ENCODE measurements around the gene MON2. TPM values are rescaled to one million over a fixed set of nuclear protein-coding genes. Genes with fewer than 3 reads are reported as not detected.

The MON2 gene
- total and polyA plus RNA-seq, 10 of the 15 experiments (the other 5 are each of a cell fraction or from before 2014, with no cell fraction given), result 5.4 to 34.3 (median 23.4) TPM

GRCh38 chr12:62505786-62506185 is 39.2 kb downstream of the MON2 start (continued):
- TF ChIP-seq IKZF2 (IDR thresholded peaks at IDR 0.05) (no peak), SMAD1 (IDR thresholded peaks at IDR 0.05; ENCODE audit: low read depth, partially characterized antibody) (no peak), PKNOX1 (IDR thresholded peaks at IDR 0.05) (no peak), CBX3 (IDR thresholded peaks at IDR 0.05; ENCODE audit: borderline replicate concordance, low read depth) (no peak), POLR2AphosphoS2 (IDR thresholded peaks at IDR 0.05; ENCODE audit: low read depth, low read length) (no peak), MEF2B (IDR thresholded peaks at IDR 0.05; ENCODE audit: partially characterized antibody, poor library complexity, severe bottlenecking) (no peak), NFYB (IDR thresholded peaks at IDR 0.05; ENCODE audit: insufficient read depth, low read depth, low read length) (no peak), NR2F1 (conservative IDR thresholded peaks at IDR 0.05) (no peak), IKZF1 (conservative IDR thresholded peaks at IDR 0.05) (no peak), CHD1 (IDR thresholded peaks at IDR 0.05; ENCODE audit: low read depth, low read length) (no peak), IRF4 (IDR thresholded peaks at IDR 0.05; ENCODE audit: low read depth, low read length) (no peak)
- TF ChIP-seq, protein P1, sequence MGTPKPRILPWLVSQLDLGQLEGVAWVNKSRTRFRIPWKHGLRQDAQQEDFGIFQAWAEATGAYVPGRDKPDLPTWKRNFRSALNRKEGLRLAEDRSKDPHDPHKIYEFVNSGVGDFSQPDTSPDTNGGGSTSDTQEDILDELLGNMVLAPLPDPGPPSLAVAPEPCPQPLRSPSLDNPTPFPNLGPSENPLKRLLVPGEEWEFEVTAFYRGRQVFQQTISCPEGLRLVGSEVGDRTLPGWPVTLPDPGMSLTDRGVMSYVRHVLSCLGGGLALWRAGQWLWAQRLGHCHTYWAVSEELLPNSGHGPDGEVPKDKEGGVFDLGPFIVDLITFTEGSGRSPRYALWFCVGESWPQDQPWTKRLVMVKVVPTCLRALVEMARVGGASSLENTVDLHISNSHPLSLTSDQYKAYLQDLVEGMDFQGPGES (IDR thresholded peaks at IDR 0.05), result no peak

DNA sequence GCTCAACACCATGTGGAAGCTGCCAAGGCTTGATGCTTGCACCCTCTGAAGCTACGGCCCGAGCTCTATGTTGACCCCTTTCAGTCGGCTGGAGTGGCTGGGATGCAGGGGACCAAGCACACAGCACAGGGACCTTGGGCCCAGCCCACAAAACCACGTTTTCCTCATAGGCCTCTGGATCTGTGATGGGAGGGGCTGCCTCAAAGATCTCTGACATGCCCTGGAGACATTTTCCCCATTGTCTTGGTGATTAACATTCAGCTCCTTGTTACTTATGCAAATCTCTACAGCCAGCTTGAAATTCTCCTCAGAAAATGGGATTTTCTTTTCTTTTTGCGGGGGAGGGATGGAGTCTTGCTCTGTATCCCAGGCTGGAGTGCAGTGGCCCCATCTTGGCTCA is 46.3 kb downstream of the MON2 start:
- FAIRE-seq (no peak), DNase-seq (ENCODE audit: low read depth, low spot score) (no peak), ATAC-seq (no peak)
- Histone ChIP-seq H3K9ac (ENCODE audit: control insufficient read depth, insufficient read depth, low read length) (no peak overlapping the region), H3K4me3 (no peak overlapping the region), H4K20me1 (ENCODE audit: control insufficient read depth, insufficient read depth) (no peaks in the 10 kb centered on the region), H3K9me3 (replicated peaks; ENCODE audit: control insufficient read depth, insufficient read depth, low read length) (peaks cover 3% of the 10 kb centered on the region; the same call in 2 of the 3 replicates), H3K27ac (ENCODE audit: control insufficient read depth, insufficient read depth) (no peak overlapping the region), H3K27me3 (replicated peaks in 1 of 2; ENCODE audit: control insufficient read depth in 2 of 2, insufficient read depth in 2 of 2, low read length in 1 of 2) (no peaks in the 10 kb centered on the region), H3K4me2 (ENCODE audit: control insufficient read depth, insufficient read depth) (no peak overlapping the region), H2AFZ (ENCODE audit: control insufficient read depth, low read depth, low read length) (no peak overlapping the region), H3K4me1 (ENCODE audit: control insufficient read depth, insufficient read depth, low read length) (no peaks in the 10 kb centered on the region), H3K36me3 (ENCODE audit: control insufficient read depth in 2 of 2, insufficient read depth in 2 of 2, low read length in 1 of 2) (peaks cover 0 to 10% of the 10 kb centered on the region in 2 experiments; a peak in 1 of 4 replicates), H3K79me2 (ENCODE audit: control insufficient read depth, insufficient read depth, low read length) (no peaks in the 10 kb centered on the region)
- BruUV-seq (replicated peaks), result no TSS peak
- ChIA-PET RAD21 (ENCODE audit: unreplicated experiment) (no interaction called here), CTCF (no interaction called here), POLR2A (interaction anchor here (0.6 kb wide), 1 partner anchor 93 kb away, joined by 3 read pairs; no protein-coding TSS in a partner anchor), SMC1A (ENCODE audit: uncharacterized antibody, unreplicated experiment) (interaction anchor here (0.9 kb wide), 1 partner anchor 94 kb away, joined by 3 read pairs; no protein-coding TSS in a partner anchor)
- 100% methylated on average over 5 of the region's 5 CpGs for WGBS (ENCODE audit: insufficient coverage, insufficient replicate concordance, low lambda C conversion rate, missing lambda C conversion rate)
- in situ Hi-C loops (cut with MboI) (no loop called here), intact Hi-C loops (cut with micrococcal nuclease; ENCODE audit: unreplicated experiment) (no loop called here)
- TF ChIP-seq NR2C2 (IDR thresholded peaks at IDR 0.05; ENCODE audit: borderline replicate concordance, control insufficient read depth, insufficient read length, low read depth) (no peak), CREB1 (IDR thresholded peaks at IDR 0.05; ENCODE audit: low read depth) (no peak), USF1 (IDR thresholded peaks at IDR 0.05; ENCODE audit: borderline replicate concordance, extremely low read length, insufficient read depth, low read depth, low read length) (no peak)
- TF ChIP-seq, protein P2, sequence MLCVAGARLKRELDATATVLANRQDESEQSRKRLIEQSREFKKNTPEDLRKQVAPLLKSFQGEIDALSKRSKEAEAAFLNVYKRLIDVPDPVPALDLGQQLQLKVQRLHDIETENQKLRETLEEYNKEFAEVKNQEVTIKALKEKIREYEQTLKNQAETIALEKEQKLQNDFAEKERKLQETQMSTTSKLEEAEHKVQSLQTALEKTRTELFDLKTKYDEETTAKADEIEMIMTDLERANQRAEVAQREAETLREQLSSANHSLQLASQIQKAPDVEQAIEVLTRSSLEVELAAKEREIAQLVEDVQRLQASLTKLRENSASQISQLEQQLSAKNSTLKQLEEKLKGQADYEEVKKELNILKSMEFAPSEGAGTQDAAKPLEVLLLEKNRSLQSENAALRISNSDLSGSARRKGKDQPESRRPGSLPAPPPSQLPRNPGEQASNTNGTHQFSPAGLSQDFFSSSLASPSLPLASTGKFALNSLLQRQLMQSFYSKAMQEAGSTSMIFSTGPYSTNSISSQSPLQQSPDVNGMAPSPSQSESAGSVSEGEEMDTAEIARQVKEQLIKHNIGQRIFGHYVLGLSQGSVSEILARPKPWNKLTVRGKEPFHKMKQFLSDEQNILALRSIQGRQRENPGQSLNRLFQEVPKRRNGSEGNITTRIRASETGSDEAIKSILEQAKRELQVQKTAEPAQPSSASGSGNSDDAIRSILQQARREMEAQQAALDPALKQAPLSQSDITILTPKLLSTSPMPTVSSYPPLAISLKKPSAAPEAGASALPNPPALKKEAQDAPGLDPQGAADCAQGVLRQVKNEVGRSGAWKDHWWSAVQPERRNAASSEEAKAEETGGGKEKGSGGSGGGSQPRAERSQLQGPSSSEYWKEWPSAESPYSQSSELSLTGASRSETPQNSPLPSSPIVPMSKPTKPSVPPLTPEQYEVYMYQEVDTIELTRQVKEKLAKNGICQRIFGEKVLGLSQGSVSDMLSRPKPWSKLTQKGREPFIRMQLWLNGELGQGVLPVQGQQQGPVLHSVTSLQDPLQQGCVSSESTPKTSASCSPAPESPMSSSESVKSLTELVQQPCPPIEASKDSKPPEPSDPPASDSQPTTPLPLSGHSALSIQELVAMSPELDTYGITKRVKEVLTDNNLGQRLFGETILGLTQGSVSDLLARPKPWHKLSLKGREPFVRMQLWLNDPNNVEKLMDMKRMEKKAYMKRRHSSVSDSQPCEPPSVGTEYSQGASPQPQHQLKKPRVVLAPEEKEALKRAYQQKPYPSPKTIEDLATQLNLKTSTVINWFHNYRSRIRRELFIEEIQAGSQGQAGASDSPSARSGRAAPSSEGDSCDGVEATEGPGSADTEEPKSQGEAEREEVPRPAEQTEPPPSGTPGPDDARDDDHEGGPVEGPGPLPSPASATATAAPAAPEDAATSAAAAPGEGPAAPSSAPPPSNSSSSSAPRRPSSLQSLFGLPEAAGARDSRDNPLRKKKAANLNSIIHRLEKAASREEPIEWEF (IDR thresholded peaks at IDR 0.05; ENCODE audit: insufficient replicate concordance, low read depth, low read length), result no peak
